HEK293 (cell line): ENCODE data around the gene SLC9A9.

Experiments used
- CTCF ChIP-seq: fragments of 450-650 bp; formaldehyde crosslinking; IDR thresholded peaks from 2 replicates; pipeline ENCODE4 v1.5.1; 2016; ENCODE audit warnings: missing biosample characterization, missing genetic modification characterization
- FEZF1 ChIP-seq: fragments of 450-650 bp; formaldehyde crosslinking; IDR thresholded peaks from 2 replicates; pipeline ENCODE4 v1.5.1; 2016; ENCODE audit warnings: missing biosample characterization, missing genetic modification characterization
- GLI4 ChIP-seq: fragments of 450-650 bp; formaldehyde crosslinking; IDR thresholded peaks from 2 replicates; pipeline ENCODE4 v1.5.1; 2016; ENCODE audit warnings: missing biosample characterization, missing genetic modification characterization
- HOXD13 ChIP-seq: sonication (generic); formaldehyde crosslinking; IDR thresholded peaks from 2 replicates; pipeline ENCODE4 v1.8.0; 2022; ENCODE audit warnings: missing genetic modification reagents, borderline replicate concordance
- PBX3 ChIP-seq: sonication (generic); formaldehyde crosslinking; IDR thresholded peaks from 2 replicates; pipeline ENCODE4 v1.8.1; 2022; ENCODE audit warnings: mild to moderate bottlenecking, moderate library complexity, missing genetic modification reagents
- ZBTB7A ChIP-seq: fragments of 450-650 bp; formaldehyde crosslinking; IDR thresholded peaks from 2 replicates; pipeline ENCODE4 v1.5.1; 2016; ENCODE audit warnings: low read depth, missing biosample characterization, missing genetic modification characterization
- ZBTB8A ChIP-seq: fragments of 450-650 bp; formaldehyde crosslinking; IDR thresholded peaks from 2 replicates; pipeline ENCODE4 v1.5.1; 2016; ENCODE audit warnings: missing biosample characterization, missing genetic modification characterization
- ZNF169 ChIP-seq: fragments of 450-650 bp; formaldehyde crosslinking; IDR thresholded peaks from 2 replicates; pipeline ENCODE4 v1.5.1; 2016; ENCODE audit warnings: missing biosample characterization, missing genetic modification characterization
- ZNF280C ChIP-seq: fragments of 450-650 bp; formaldehyde crosslinking; IDR thresholded peaks from 2 replicates; pipeline ENCODE4 v1.5.1; 2016; ENCODE audit warnings: missing biosample characterization, missing genetic modification characterization
- ZNF544 ChIP-seq: fragments of 450-650 bp; formaldehyde crosslinking; IDR thresholded peaks from 2 replicates; pipeline ENCODE4 v1.5.0; 2017; ENCODE audit warnings: missing biosample characterization, missing genetic modification characterization
- ZNF558 ChIP-seq: fragments of 450-650 bp; formaldehyde crosslinking; IDR thresholded peaks from 2 replicates; pipeline ENCODE4 v1.5.1; 2016; ENCODE audit warnings: missing biosample characterization, missing genetic modification characterization

DNA sequence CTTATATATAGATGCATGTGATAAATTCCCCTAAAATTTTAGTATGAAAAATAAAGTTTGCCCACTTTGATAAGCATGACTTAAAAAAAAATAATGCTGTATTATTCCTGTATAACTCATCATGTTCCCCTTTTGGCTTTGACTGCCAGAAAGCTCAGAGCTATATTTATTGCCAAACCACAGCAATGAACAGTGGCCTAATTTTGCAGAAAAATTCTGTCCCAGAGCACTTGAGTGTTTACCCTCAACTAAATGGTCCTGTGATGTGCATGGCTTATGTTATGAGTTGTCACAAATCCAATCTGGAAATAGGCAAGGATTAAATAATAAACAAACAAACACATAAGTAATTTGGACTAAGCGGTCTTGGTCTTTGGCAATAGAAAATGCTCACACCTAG lies 276.7 kb downstream of the SLC9A9 start:
- TF ChIP-seq ZNF558 (no peak), ZNF280C (tag by site-specific recombination) (no peak), GLI4 (tag by site-specific recombination) (no peak), ZNF544 (tag by site-specific recombination) (no peak), ZNF169 (tag by site-specific recombination) (no peak), HOXD13 (no peak), ZBTB7A (tag by site-specific recombination) (no peak), FEZF1 (no peak), ZBTB8A (tag by site-specific recombination) (no peak), PBX3 (CRISPR knock-in tag) (no peak), CTCF (tag by site-specific recombination) (no peak)
